ENCODE measurements around the gene MFN2. TPM values are rescaled to one million over a fixed set of nuclear protein-coding genes. Genes with fewer than 3 reads are reported as not detected.
A peak's percentile ranks its signal among the peaks of the same experiment; 100 is the strongest.

The MFN2 gene
- total RNA-seq, 1 donor from 2014 or later: 78.9 TPM

GRCh38 chr1:11946647-11947046 lies 33.6 kb upstream of the MFN2 start:
- H3K9me3 Mint-ChIP-seq: no peaks in the 10 kb centered on the region
- DNase-seq (ENCODE audit: low read depth, low spot score): no peak
- no peaks in the 10 kb centered on the region for H3K27me3 Mint-ChIP-seq (ENCODE audit: low read depth)
- peaks cover 5% of the 10 kb centered on the region for H3K4me1 Mint-ChIP-seq
- no peak for TF ChIP-seq CTCF (conservative IDR thresholded peaks at IDR 0.05)
- peaks cover 12% of the 10 kb centered on the region for H3K36me3 Mint-ChIP-seq (ENCODE audit: low read depth)
- no peak overlapping the region for H3K4me3 Mint-ChIP-seq
- peak overlapping the region; percentile 10 for H3K27ac Mint-ChIP-seq (ENCODE audit: unreplicated experiment)

DNA sequence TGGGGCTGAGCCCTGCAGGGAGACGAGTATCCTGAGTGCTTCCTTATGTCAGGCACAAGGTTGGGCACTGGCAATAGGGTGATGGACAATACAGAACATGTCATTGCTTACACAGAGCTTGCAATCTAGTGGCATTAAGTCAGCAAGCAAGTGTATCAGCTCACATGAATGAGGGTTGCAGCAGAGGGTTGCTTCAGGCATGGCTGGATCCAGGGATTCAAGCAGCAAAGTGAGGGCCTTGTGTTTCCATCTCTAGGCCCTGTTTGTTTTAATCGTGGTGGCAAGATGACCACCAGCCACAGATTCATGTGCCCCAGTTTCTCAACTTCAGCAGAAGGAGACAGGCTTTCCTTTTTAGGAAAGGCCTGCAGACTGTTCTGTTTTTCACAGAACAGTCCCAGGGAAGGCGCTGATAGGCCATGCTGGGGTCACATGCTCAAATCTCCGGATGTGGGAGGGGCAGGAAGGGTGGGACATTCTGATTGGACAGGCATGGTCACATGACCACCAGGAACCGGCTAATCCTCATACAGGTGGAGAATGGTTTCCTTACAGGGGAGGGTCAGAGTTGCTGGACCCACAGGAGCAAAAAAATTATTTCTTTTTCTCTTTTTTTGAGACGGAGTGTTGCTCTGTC lies 31.3 kb upstream of the MFN2 start:
- Mint-ChIP-seq H3K27me3 (ENCODE audit: low read depth) (no peaks in the 10 kb centered on the region), H3K9me3 (no peaks in the 10 kb centered on the region), H3K4me3 (no peak overlapping the region), H3K27ac (ENCODE audit: unreplicated experiment) (no peak overlapping the region), H3K36me3 (ENCODE audit: low read depth) (peaks cover 15% of the 10 kb centered on the region), H3K4me1 (peaks cover 5% of the 10 kb centered on the region)
- TF ChIP-seq CTCF (conservative IDR thresholded peaks at IDR 0.05): no peak
- no peak for DNase-seq (ENCODE audit: low read depth, low spot score)

GRCh38 chr1:11951901-11952300 lies 28.3 kb upstream of the MFN2 start:
- Mint-ChIP-seq H3K4me3 (no peak overlapping the region), H3K9me3 (no peaks in the 10 kb centered on the region)
- no peak for TF ChIP-seq CTCF (conservative IDR thresholded peaks at IDR 0.05)

GRCh38 chr1:11952455-11953109 lies 27.7 kb upstream of the MFN2 start:
- Mint-ChIP-seq H3K27ac (ENCODE audit: unreplicated experiment) (peak overlapping the region; percentile 75), H3K4me1 (no peaks in the 10 kb centered on the region), H3K36me3 (ENCODE audit: low read depth) (peaks cover 13% of the 10 kb centered on the region), H3K27me3 (ENCODE audit: low read depth) (no peaks in the 10 kb centered on the region), H3K4me3 (no peak overlapping the region), H3K9me3 (no peaks in the 10 kb centered on the region)
- DNase-seq (ENCODE audit: low read depth, low spot score): no peak
- TF ChIP-seq CTCF (conservative IDR thresholded peaks at IDR 0.05): no peak

More at GRCh38 chr1:11951901-11952300, 28.3 kb upstream of the MFN2 start:
- no peaks in the 10 kb centered on the region for H3K4me1 Mint-ChIP-seq
- peaks cover 9% of the 10 kb centered on the region for H3K36me3 Mint-ChIP-seq (ENCODE audit: low read depth)
- DNase-seq (ENCODE audit: low read depth, low spot score): no peak
- H3K27ac Mint-ChIP-seq (ENCODE audit: unreplicated experiment): no peak overlapping the region
- no peaks in the 10 kb centered on the region for H3K27me3 Mint-ChIP-seq (ENCODE audit: low read depth)

DNA sequence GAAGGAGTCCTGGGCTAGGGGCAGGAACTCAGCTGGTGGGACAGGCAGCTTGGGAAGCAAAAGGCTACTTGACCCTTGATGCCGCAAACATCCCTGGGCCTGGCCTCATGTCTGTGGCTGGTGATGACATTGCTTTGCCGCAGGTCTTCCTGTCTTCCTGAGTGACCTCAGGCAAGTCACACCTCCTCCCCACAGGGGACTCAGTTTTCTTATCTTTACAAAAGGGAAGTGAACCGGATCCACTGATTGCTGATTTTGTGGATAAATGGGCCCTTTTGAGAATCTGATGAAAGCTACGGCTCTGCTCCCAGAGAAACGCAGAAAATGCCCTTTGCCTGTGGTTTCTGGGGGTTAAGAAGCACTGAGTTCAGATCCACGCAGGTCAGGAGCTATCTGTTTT lies 25.0 kb upstream of the MFN2 start:
- H3K27me3 Mint-ChIP-seq (ENCODE audit: low read depth): no peaks in the 10 kb centered on the region
- peaks cover 6% of the 10 kb centered on the region for H3K36me3 Mint-ChIP-seq (ENCODE audit: low read depth)

More for the DNA sequence above, 25.0 kb upstream of the MFN2 start:
- DNase-seq (ENCODE audit: low read depth, low spot score): no peak
- no peak for TF ChIP-seq CTCF (conservative IDR thresholded peaks at IDR 0.05)
- Mint-ChIP-seq H3K4me1 (no peaks in the 10 kb centered on the region), H3K4me3 (no peak overlapping the region), H3K27ac (ENCODE audit: unreplicated experiment) (no peak overlapping the region), H3K9me3 (no peaks in the 10 kb centered on the region)
